ENCODE measurements around the gene OR4N5.

DNA sequence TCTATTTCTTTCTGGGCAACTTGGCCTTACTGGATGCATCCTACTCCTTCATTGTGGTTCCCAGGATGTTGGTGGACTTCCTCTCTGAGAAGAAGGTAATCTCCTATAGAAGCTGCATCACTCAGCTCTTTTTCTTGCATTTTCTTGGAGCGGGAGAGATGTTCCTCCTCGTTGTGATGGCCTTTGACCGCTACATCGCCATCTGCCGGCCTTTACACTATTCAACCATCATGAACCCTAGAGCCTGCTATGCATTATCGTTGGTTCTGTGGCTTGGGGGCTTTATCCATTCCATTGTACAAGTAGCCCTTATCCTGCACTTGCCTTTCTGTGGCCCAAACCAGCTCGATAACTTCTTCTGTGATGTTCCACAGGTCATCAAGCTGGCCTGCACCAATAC is 5.3 kb downstream of the OR4N5 start:
- TF ChIP-seq POLR2A (IDR thresholded peaks at IDR 0.05; ENCODE audit: low read depth, low read length) (no peak), POLR2AphosphoS5 (IDR thresholded peaks at IDR 0.05; ENCODE audit: low read depth, low read length) (no peak), TAF1 (IDR thresholded peaks at IDR 0.05; ENCODE audit: borderline replicate concordance, low read depth, low read length) (no peak)

Measured in GM12892 (cell line).